Stimulated activated memory B cell treated with anti-CD40 and anti-IgM and Interleukin-4, amounts not matched to agents 10 μg/mL and 1 μg/mL and 100 μg/mL, for 72 hours (primary cell): ENCODE results near the gene FMNL2.

Source experiments
- ATAC-seq: fragments of 150-1000 bp; cut with Tn5 transposase; 2 replicates; pipeline ENCODE4 v1.10.0; 2021
- H3K27ac Mint-ChIP-seq: one replicate; pipeline ENCODE4 v1.8.0; 2022; ENCODE audit warnings: mild to moderate bottlenecking, mixed read lengths
- H3K27me3 Mint-ChIP-seq: one replicate; pipeline ENCODE4 v1.8.0; 2022; ENCODE audit warnings: mixed read lengths
- H3K36me3 Mint-ChIP-seq: one replicate; pipeline ENCODE4 v1.8.0; 2022; ENCODE audit warnings: mixed read lengths
- H3K4me1 Mint-ChIP-seq: one replicate; pipeline ENCODE4 v1.8.0; 2022; ENCODE audit warnings: mixed read lengths
- H3K4me3 Mint-ChIP-seq: one replicate; pipeline ENCODE4 v1.8.0; 2022; ENCODE audit warnings: mild to moderate bottlenecking, moderate library complexity, mixed read lengths
- H3K9me3 Mint-ChIP-seq: one replicate; pipeline ENCODE4 v1.8.0; 2022; ENCODE audit warnings: mixed read lengths

FMNL2 gene

GRCh38 chr2:152431370-152432098 lies 96.6 kb downstream of the FMNL2 start:
- H3K4me1 Mint-ChIP-seq, result peaks cover 10% of the 10 kb centered on the region
- no peak overlapping the region for H3K4me3 Mint-ChIP-seq
- no peaks in the 10 kb centered on the region for H3K27me3 Mint-ChIP-seq
- no peaks in the 10 kb centered on the region for H3K36me3 Mint-ChIP-seq
- no peaks in the 10 kb centered on the region for H3K9me3 Mint-ChIP-seq
- H3K27ac Mint-ChIP-seq, result no peak overlapping the region
- ATAC-seq, result no peak

DNA sequence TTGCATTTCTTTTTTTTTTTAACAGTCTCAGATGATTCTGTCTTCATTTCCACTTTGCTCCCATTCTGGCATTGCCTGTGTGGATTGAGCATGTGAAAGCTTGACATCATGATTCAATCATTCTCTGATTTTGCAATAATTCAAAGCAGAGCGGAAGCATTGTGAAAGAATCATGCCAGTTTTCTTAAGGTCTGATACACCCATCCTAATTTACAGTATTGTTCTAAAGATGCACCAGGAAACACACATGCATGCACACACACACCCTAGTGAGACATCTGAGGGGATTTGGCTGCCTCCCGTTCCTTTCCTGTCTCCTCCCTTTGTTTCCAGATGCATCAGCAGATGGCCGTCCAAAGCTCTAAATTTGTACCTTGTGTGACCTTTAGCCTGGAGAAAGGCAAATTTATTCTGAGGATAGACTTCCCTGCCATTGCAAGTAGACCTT lies 97.3 kb downstream of the FMNL2 start:
- peaks cover 10% of the 10 kb centered on the region for H3K4me1 Mint-ChIP-seq
- no peak for ATAC-seq
- no peak overlapping the region for H3K4me3 Mint-ChIP-seq
- no peak overlapping the region for H3K27ac Mint-ChIP-seq
- no peaks in the 10 kb centered on the region for H3K9me3 Mint-ChIP-seq
- no peaks in the 10 kb centered on the region for H3K27me3 Mint-ChIP-seq
- H3K36me3 Mint-ChIP-seq, result no peaks in the 10 kb centered on the region

DNA sequence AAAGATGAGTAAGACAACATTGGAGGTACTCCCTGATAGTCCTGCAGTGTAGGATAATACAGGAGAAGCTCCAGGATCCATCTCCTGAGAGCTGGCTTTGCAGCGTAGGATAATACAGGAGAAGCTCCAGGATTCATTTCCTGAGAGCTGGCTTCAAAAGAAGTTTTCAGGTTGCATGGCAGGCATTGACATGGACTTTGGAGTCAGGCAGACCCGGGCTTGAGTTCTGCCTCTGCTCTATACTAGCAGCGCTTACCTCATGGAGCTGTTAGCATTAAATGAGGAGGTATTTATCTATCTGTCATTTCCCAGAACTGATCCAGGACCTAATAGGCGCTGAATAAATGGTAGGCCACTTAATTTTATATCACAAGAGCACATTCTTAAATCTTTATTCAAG lies 97.8 kb downstream of the FMNL2 start:
- H3K27ac Mint-ChIP-seq, result no peak overlapping the region
- no peaks in the 10 kb centered on the region for H3K27me3 Mint-ChIP-seq
- ATAC-seq, result no peak
- peaks cover 10% of the 10 kb centered on the region for H3K4me1 Mint-ChIP-seq
- H3K4me3 Mint-ChIP-seq, result no peak overlapping the region
- no peaks in the 10 kb centered on the region for H3K36me3 Mint-ChIP-seq
- H3K9me3 Mint-ChIP-seq, result no peaks in the 10 kb centered on the region

GRCh38 chr2:152433289-152433688 lies 98.3 kb downstream of the FMNL2 start:
- Mint-ChIP-seq H3K9me3 (no peaks in the 10 kb centered on the region), H3K4me3 (no peak overlapping the region)
- no peak for ATAC-seq

DNA sequence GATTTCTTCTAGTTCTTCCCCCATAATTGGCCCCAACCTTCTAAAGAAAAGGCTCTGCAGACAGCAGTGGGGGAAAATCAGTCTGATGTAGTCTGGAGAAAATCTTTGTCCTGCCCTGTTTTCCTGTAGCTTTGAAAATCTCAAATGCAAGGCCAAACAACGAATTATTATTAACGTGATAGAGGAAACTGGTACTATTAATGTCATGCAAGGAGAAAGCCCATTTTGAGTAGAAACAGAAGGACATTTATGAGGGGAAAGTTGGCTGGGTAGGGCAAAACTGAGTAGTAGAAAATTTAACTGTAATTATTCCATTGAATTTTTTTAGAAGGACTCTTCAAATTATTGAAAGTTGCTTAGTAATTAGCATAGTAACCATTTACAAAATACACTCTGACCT lies 98.8 kb downstream of the FMNL2 start:
- H3K4me3 Mint-ChIP-seq, result no peak overlapping the region

More at GRCh38 chr2:152433289-152433688, 98.3 kb downstream of the FMNL2 start:
- Mint-ChIP-seq H3K27ac (no peak overlapping the region), H3K27me3 (no peaks in the 10 kb centered on the region), H3K36me3 (no peaks in the 10 kb centered on the region), H3K4me1 (peaks cover 10% of the 10 kb centered on the region)

GRCh38 chr2:152434395-152435182 lies 99.6 kb downstream of the FMNL2 start:
- Mint-ChIP-seq H3K4me3 (no peak overlapping the region), H3K4me1 (peaks cover 4% of the 10 kb centered on the region), H3K9me3 (no peaks in the 10 kb centered on the region), H3K36me3 (no peaks in the 10 kb centered on the region), H3K27ac (no peak overlapping the region), H3K27me3 (no peaks in the 10 kb centered on the region)
- no peak for ATAC-seq

More for the DNA sequence above, 98.8 kb downstream of the FMNL2 start:
- Mint-ChIP-seq H3K4me1 (peaks cover 6% of the 10 kb centered on the region), H3K27ac (no peak overlapping the region), H3K27me3 (no peaks in the 10 kb centered on the region), H3K36me3 (no peaks in the 10 kb centered on the region), H3K9me3 (no peaks in the 10 kb centered on the region)
- no peak for ATAC-seq

DNA sequence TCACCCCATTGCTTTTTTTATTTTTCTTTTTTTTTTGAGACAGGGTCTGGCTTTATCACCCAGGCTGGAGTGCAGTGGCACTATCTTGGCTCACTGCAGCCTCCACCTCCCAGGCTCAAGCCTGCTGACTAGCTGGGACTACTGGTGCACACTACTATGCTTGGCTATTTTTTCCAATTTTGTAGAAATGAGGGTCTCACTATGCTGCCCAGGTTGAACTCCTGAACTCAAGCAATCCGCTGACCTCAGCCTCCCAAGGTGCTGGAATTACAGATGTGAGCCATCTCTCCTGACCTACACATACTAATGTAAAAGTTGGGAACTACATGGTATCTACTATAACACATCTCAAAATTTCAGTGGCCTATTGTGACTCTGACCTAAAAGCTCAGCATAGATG lies 101.2 kb downstream of the FMNL2 start:
- ATAC-seq, result no peak
- H3K36me3 Mint-ChIP-seq, result no peaks in the 10 kb centered on the region
- no peak overlapping the region for H3K27ac Mint-ChIP-seq

DNA sequence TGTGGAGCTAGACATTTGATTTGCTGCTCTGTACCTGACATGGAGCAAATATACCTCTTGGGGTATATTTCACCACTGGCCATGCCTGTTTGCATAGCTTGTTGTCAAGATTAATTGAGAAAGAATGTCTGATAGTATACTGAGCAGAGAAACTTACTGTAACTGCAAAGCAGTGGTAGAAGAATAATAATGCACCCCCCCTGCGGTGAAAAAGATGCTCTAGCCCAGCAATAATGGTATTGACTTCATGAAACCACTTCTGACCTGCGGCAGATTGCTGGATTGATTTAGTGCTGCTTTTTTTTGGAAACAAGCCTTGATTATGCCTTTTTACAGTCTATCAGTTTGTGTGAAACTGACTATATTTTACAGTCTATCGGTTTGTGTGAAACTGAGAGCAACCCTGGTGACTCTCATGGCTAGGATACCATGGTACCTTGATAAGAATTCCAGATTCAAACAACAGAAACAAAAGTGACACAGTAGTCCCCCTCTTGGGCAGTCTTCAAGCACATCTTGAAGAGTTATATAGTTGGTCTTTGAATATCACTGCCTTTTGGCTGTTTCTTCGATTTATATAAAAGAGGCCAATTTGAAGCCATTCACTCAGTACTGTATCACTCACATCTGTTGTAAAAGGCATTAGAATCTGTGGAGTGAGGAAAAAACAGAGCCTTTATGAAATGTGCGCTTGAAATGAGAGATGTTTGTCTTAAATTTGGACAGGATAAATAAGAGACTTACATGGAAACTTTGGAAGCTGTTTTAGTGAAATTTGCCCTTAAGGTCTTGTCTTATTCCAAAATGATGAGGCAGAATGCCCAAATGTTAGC lies 102.5 kb downstream of the FMNL2 start:
- no peak for ATAC-seq
- no peak overlapping the region for H3K27ac Mint-ChIP-seq
- no peaks in the 10 kb centered on the region for H3K9me3 Mint-ChIP-seq
- peaks cover 15% of the 10 kb centered on the region for H3K27me3 Mint-ChIP-seq
- H3K4me1 Mint-ChIP-seq, result peaks cover 9% of the 10 kb centered on the region
- no peaks in the 10 kb centered on the region for H3K36me3 Mint-ChIP-seq
- no peak overlapping the region for H3K4me3 Mint-ChIP-seq

More for the DNA sequence above, 101.2 kb downstream of the FMNL2 start:
- Mint-ChIP-seq H3K9me3 (no peaks in the 10 kb centered on the region), H3K27me3 (peaks cover 8% of the 10 kb centered on the region), H3K4me3 (no peak overlapping the region), H3K4me1 (peaks cover 4% of the 10 kb centered on the region)

DNA sequence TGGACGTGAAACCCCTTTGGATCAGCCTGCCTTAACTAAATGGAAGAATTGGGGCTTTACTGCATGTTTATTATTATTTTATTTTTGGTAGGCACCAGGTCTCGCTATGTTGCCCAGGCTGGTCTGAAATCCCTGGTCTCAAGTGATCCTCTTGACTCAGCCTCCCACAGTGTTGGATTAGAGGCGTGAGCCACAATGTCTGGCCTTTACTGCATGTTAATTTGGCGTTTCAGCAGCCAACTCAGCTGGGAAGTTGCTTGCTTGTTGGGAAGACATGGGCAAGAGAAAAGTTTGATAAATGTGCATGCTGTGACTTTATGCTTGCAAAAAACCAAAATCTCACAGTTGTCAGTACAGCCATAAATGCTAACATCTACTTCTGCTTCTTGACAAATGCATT lies 105.1 kb downstream of the FMNL2 start:
- no peak for ATAC-seq
- Mint-ChIP-seq H3K9me3 (no peaks in the 10 kb centered on the region), H3K4me1 (peaks cover 8% of the 10 kb centered on the region), H3K27me3 (peaks cover 28% of the 10 kb centered on the region), H3K27ac (no peak overlapping the region), H3K36me3 (no peaks in the 10 kb centered on the region), H3K4me3 (no peak overlapping the region)

DNA sequence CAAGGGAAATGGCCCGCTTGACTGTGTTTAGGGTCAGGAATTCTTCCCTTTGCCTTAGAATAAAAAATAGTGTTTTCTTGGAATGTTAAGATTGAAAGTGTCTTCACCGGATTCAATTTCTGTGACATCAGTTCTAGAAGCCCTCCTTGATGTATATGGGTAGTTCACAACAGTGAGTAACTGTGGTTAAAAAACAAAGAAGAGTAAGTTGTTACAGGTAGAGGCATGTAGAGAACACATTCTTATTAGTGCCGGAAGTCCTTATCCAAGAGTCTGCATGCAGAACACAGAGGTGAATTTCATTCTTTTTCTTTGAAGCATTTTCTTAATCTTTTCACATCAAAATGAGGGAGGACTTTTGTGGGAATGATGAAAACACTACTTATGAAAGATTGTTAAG lies 105.5 kb downstream of the FMNL2 start:
- Mint-ChIP-seq H3K4me1 (peaks cover 8% of the 10 kb centered on the region), H3K36me3 (no peaks in the 10 kb centered on the region), H3K9me3 (no peaks in the 10 kb centered on the region), H3K27me3 (peaks cover 28% of the 10 kb centered on the region), H3K27ac (no peak overlapping the region), H3K4me3 (no peak overlapping the region)
- no peak for ATAC-seq

DNA sequence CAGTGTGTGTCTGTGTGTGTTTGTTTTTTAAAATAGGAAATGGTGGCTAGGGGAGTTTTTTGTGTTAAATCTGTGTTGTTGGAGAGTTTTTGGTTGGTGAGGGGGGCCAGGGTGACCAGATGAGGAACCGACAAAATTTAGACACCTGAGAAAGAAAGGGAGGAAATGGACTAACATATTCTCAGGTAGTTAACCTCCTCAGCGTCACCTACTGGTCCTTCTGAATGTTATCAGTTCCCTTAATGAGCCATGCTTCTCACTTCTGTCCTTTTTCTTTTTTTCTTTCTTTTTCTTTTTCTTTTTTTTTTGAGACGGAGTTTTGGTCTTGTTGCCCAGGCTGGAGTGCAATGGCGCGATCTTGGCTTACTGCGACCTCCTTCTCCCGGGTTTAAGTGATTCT lies 107.0 kb downstream of the FMNL2 start:
- Mint-ChIP-seq H3K4me1 (peaks cover 15% of the 10 kb centered on the region), H3K27me3 (peaks cover 28% of the 10 kb centered on the region), H3K27ac (no peak overlapping the region), H3K36me3 (no peaks in the 10 kb centered on the region), H3K9me3 (no peaks in the 10 kb centered on the region), H3K4me3 (no peak overlapping the region)
- ATAC-seq, result no peak

DNA sequence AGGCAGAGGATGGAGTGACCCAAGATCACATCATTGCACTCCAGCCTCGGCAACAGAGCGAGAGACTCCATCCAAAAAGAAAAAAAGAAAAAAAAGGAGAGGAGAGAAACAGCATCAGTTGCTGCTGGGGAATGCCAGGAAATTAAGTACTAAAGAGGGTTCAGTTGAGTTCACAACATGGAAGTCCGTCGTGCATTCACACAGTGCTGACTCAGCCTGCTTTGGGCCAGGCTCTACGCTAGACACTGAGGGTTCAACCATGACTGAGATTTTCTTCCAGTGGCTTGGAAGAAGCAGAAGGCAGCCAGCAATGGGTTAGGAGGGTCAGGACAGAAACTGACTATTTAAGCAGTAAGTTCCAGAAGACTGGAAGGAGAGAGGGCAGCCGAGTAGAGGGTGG lies 108.8 kb downstream of the FMNL2 start:
- peaks cover 28% of the 10 kb centered on the region for H3K27me3 Mint-ChIP-seq
- no peaks in the 10 kb centered on the region for H3K9me3 Mint-ChIP-seq
- peaks cover 15% of the 10 kb centered on the region for H3K4me1 Mint-ChIP-seq
- ATAC-seq, result no peak
- no peak overlapping the region for H3K4me3 Mint-ChIP-seq
- H3K27ac Mint-ChIP-seq, result no peak overlapping the region
- no peaks in the 10 kb centered on the region for H3K36me3 Mint-ChIP-seq

DNA sequence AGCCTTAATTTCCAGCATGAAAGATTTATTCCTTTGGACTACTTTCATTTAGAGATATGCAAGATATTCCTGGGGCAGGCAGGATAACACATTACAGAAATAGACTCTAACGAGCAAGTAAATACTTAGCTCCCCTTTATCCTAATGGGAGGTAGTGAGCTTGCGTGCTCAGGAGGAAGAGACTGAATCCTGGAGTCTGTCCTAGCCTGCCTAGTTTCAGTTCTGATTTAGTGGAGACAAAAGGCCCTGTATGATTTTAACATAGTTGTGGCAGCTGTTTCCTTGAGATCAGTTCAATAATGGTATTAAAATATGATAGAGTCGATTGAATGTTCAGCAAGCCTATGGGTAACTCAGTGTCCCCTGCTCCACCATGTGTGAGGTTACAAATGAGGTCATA lies 109.5 kb downstream of the FMNL2 start:
- H3K4me3 Mint-ChIP-seq, result no peak overlapping the region
- peaks cover 15% of the 10 kb centered on the region for H3K4me1 Mint-ChIP-seq
- no peaks in the 10 kb centered on the region for H3K36me3 Mint-ChIP-seq
- no peaks in the 10 kb centered on the region for H3K9me3 Mint-ChIP-seq
- ATAC-seq, result no peak
- H3K27me3 Mint-ChIP-seq, result peaks cover 28% of the 10 kb centered on the region
- no peak overlapping the region for H3K27ac Mint-ChIP-seq

DNA sequence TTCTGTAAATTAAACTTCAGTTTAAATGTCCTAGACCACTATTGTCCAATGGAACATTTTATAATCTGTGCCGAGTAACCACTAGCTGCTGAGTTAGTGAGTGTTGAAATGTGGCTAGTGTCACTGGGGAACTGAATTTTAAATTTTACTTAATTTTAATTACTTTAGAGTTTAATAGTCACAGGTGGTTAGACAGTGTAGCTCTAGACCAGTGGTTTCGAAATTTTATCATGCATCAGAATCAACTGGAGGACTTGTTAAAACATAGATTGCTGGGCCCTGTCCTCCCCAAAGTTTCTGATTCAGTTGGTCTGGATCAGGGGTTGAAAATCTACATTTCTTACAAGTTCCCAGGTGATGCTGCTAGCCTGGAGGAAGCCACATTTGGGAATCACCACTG lies 110.4 kb downstream of the FMNL2 start:
- Mint-ChIP-seq H3K27ac (no peak overlapping the region), H3K4me1 (peaks cover 15% of the 10 kb centered on the region), H3K27me3 (peaks cover 28% of the 10 kb centered on the region), H3K9me3 (no peaks in the 10 kb centered on the region), H3K36me3 (no peaks in the 10 kb centered on the region), H3K4me3 (no peak overlapping the region)
- no peak for ATAC-seq

- H3K36me3 Mint-ChIP-seq, result no peaks in the 10 kb centered on the region
- peak; percentile 49 for ATAC-seq
- H3K27me3 Mint-ChIP-seq, result peaks cover 24% of the 10 kb centered on the region
- no peaks in the 10 kb centered on the region for H3K9me3 Mint-ChIP-seq
- no peak overlapping the region for H3K27ac Mint-ChIP-seq
- peaks cover 15% of the 10 kb centered on the region for H3K4me1 Mint-ChIP-seq
- no peak overlapping the region for H3K4me3 Mint-ChIP-seq
Observed at GRCh38 chr2:152445791-152446201, 110.8 kb downstream of the FMNL2 start.
